H1 (cell line): ENCODE data around the gene DCAF6. TPM values are rescaled to one million over a fixed set of nuclear protein-coding genes. Genes with fewer than 3 reads are reported as not detected.

Experiments
- CTCF ChIP-seq, 3 experiments: IDR thresholded peaks; 1 replicate in 2 of 3; 2 replicates in 1 of 3; pipeline versions ENCODE4 v1.5.1 to v1.6.1; 2011; ENCODE audit warnings: low read length in 3 of 3, mild to moderate bottlenecking in 3 of 3, inconsistent platforms in 2 of 3, low read depth in 1 of 3, moderate library complexity in 1 of 3; ENCODE audit not compliant: insufficient read depth in 1 of 3; ENCODE audit errors: control extremely low read depth in 1 of 3
- NRF1 ChIP-seq: IDR thresholded peaks from 2 replicates; pipeline ENCODE4 v1.6.1; 2011; ENCODE audit warnings: mild to moderate bottlenecking, low read depth, low read length, improper control_type of control experiment
- RFX5 ChIP-seq: IDR thresholded peaks from 2 replicates; pipeline ENCODE4 v1.6.1; 2011; ENCODE audit warnings: low read depth, low read length, improper control_type of control experiment, borderline replicate concordance
- RNF2 ChIP-seq: fragments of 200-900, 300-1000 bp; sonication (generic); IDR thresholded peaks from 2 replicates; pipeline ENCODE4 v1.7.1; 2016; ENCODE audit warnings: borderline replicate concordance, low read depth, mild to moderate bottlenecking, antibody characterized with exemption, low read length; ENCODE audit not compliant: poor library complexity, severe bottlenecking; ENCODE audit errors: missing control alignments
- SP4 ChIP-seq: IDR thresholded peaks from 2 replicates; pipeline ENCODE4 v1.6.1; 2012; ENCODE audit warnings: low read length, inconsistent platforms
- TCF12 ChIP-seq: IDR thresholded peaks from 2 replicates; pipeline ENCODE4 v1.6.1; 2011; ENCODE audit warnings: low read depth, mild to moderate bottlenecking, low read length
- TEAD4 ChIP-seq: IDR thresholded peaks from 2 replicates; pipeline ENCODE4 v1.6.1; 2012; ENCODE audit warnings: low read depth, low read length, inconsistent platforms, mixed read lengths
- polyA plus RNA-seq, 7 experiments: library from polyadenylated mRNA; depleted of rRNA in 3 of 7; stranded (reverse) in 5 of 7; unstranded in 2 of 7; fragments of >200 nt in 5 of 7; fragments of 200-250 nt in 2 of 7; gene quantifications; 1 replicate in 5 of 7; 2 replicates in 1 of 7; 4 replicates in 1 of 7; pipeline versions ENCODE4 v1.2.1 to v1.2.3, GENCODE V29; 2011 to 2013; ENCODE audit warnings: missing spikeins in 2 of 7, mixed read lengths in 2 of 7
- total RNA-seq: library from RNA; stranded (reverse); fragmentation: NEBNext Ultra II Directional; extraction: Animal tissue kit (Norgen Biotek cat#: 25700); gene quantifications from 2 replicates; pipeline ENCODE4 v1.2.1, GENCODE V29; 2021
- TF ChIP-seq, protein P1 (sequence below): fragments of 300-600 bp; sonication (generic); IDR thresholded peaks from 2 replicates; pipeline ENCODE4 v1.7.1; 2012; ENCODE audit warnings: low read length, moderate library complexity, mild to moderate bottlenecking, inconsistent platforms; ENCODE audit not compliant: insufficient replicate concordance

The DCAF6 gene
- total and polyA plus RNA-seq, 2 of the 8 experiments (the other 6 are each of a cell fraction or from before 2014, with no cell fraction given), result 12.3 to 17.4 TPM

GRCh38 chr1:167973832-167974231, 37.3 kb downstream of the DCAF6 start (continued):
- TF ChIP-seq CTCF (IDR thresholded peaks at IDR 0.05; ENCODE audit: control extremely low read depth in 1 of 3, insufficient read depth in 1 of 3, low read depth in 1 of 3, low read length in 3 of 3) (no peak), TEAD4 (no peak), RNF2 (no peak), RFX5 (no peak), NRF1 (no peak), SP4 (no peak), TCF12 (no peak)
- TF ChIP-seq, protein P1, sequence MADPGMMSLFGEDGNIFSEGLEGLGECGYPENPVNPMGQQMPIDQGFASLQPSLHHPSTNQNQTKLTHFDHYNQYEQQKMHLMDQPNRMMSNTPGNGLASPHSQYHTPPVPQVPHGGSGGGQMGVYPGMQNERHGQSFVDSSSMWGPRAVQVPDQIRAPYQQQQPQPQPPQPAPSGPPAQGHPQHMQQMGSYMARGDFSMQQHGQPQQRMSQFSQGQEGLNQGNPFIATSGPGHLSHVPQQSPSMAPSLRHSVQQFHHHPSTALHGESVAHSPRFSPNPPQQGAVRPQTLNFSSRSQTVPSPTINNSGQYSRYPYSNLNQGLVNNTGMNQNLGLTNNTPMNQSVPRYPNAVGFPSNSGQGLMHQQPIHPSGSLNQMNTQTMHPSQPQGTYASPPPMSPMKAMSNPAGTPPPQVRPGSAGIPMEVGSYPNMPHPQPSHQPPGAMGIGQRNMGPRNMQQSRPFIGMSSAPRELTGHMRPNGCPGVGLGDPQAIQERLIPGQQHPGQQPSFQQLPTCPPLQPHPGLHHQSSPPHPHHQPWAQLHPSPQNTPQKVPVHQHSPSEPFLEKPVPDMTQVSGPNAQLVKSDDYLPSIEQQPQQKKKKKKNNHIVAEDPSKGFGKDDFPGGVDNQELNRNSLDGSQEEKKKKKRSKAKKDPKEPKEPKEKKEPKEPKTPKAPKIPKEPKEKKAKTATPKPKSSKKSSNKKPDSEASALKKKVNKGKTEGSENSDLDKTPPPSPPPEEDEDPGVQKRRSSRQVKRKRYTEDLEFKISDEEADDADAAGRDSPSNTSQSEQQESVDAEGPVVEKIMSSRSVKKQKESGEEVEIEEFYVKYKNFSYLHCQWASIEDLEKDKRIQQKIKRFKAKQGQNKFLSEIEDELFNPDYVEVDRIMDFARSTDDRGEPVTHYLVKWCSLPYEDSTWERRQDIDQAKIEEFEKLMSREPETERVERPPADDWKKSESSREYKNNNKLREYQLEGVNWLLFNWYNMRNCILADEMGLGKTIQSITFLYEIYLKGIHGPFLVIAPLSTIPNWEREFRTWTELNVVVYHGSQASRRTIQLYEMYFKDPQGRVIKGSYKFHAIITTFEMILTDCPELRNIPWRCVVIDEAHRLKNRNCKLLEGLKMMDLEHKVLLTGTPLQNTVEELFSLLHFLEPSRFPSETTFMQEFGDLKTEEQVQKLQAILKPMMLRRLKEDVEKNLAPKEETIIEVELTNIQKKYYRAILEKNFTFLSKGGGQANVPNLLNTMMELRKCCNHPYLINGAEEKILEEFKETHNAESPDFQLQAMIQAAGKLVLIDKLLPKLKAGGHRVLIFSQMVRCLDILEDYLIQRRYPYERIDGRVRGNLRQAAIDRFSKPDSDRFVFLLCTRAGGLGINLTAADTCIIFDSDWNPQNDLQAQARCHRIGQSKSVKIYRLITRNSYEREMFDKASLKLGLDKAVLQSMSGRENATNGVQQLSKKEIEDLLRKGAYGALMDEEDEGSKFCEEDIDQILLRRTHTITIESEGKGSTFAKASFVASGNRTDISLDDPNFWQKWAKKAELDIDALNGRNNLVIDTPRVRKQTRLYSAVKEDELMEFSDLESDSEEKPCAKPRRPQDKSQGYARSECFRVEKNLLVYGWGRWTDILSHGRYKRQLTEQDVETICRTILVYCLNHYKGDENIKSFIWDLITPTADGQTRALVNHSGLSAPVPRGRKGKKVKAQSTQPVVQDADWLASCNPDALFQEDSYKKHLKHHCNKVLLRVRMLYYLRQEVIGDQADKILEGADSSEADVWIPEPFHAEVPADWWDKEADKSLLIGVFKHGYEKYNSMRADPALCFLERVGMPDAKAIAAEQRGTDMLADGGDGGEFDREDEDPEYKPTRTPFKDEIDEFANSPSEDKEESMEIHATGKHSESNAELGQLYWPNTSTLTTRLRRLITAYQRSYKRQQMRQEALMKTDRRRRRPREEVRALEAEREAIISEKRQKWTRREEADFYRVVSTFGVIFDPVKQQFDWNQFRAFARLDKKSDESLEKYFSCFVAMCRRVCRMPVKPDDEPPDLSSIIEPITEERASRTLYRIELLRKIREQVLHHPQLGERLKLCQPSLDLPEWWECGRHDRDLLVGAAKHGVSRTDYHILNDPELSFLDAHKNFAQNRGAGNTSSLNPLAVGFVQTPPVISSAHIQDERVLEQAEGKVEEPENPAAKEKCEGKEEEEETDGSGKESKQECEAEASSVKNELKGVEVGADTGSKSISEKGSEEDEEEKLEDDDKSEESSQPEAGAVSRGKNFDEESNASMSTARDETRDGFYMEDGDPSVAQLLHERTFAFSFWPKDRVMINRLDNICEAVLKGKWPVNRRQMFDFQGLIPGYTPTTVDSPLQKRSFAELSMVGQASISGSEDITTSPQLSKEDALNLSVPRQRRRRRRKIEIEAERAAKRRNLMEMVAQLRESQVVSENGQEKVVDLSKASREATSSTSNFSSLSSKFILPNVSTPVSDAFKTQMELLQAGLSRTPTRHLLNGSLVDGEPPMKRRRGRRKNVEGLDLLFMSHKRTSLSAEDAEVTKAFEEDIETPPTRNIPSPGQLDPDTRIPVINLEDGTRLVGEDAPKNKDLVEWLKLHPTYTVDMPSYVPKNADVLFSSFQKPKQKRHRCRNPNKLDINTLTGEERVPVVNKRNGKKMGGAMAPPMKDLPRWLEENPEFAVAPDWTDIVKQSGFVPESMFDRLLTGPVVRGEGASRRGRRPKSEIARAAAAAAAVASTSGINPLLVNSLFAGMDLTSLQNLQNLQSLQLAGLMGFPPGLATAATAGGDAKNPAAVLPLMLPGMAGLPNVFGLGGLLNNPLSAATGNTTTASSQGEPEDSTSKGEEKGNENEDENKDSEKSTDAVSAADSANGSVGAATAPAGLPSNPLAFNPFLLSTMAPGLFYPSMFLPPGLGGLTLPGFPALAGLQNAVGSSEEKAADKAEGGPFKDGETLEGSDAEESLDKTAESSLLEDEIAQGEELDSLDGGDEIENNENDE, result no peak
- TF ChIP-seq, all 59 proteins: peak for 0
